ENCODE results near the gene INPP5D.
A peak's percentile ranks its signal among the peaks of the same experiment; 100 is the strongest.
"Not testable (repeated sequence)": the region's sequence is repeated elsewhere in the genome, so short reads cannot be mapped to it uniquely, and the experiment has no call there.

INPP5D gene

GRCh38 chr2:233199870-233200269 is 139.7 kb downstream of the INPP5D start:
- Histone ChIP-seq H3K36me3 (ENCODE audit: insufficient read depth, low read length) (no peaks in the 10 kb centered on the region), H3K27ac (ENCODE audit: low read depth, low read length) (no peak overlapping the region), H3K9me3 (ENCODE audit: low read length) (no peaks in the 10 kb centered on the region), H3K4me3 (ENCODE audit: low read depth in 1 of 2, low read length in 2 of 2) (no peak overlapping the region), H3K27me3 (ENCODE audit: control insufficient read depth in 1 of 2, insufficient read depth in 2 of 2, low read length in 2 of 2) (no peaks in the 10 kb centered on the region), H3K9ac (ENCODE audit: low read length) (no peak overlapping the region), H3K4me1 (ENCODE audit: insufficient read depth, low read length) (no peaks in the 10 kb centered on the region)

DNA sequence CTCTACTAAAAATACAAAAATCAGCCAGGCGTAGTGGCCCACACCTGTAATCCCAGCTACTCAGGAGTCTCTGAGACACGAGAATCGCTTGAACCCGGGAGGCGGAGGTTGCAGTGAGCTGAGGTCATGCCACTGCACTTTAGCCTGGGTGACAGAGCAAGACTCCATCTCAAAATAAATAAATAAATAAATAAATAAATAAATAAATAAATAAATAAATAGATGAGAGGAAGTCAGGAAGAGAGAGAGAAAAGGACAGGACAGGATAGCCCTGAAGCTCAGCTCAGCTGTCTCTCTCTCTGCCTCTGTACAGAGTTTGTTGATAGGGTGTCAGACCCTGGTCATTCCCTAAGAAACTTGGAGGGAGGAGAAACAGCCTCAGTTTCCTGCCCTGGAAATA is 140.6 kb downstream of the INPP5D start:
- not testable (repeated sequence) for H3K9me3 ChIP-seq (ENCODE audit: low read length); H3K4me3 ChIP-seq (ENCODE audit: low read depth in 1 of 2, low read length in 2 of 2); H3K4me1 ChIP-seq (ENCODE audit: insufficient read depth, low read length); H3K27ac ChIP-seq (ENCODE audit: low read depth, low read length); H3K27me3 ChIP-seq (ENCODE audit: control insufficient read depth in 1 of 2, insufficient read depth in 2 of 2, low read length in 2 of 2); H3K9ac ChIP-seq (ENCODE audit: low read length); H3K36me3 ChIP-seq (ENCODE audit: insufficient read depth, low read length)

- Histone ChIP-seq H3K9ac (ENCODE audit: low read length) (no peak overlapping the region), H3K27ac (ENCODE audit: low read depth, low read length) (no peak overlapping the region), H3K9me3 (ENCODE audit: low read length) (no peaks in the 10 kb centered on the region), H3K4me1 (ENCODE audit: insufficient read depth, low read length) (no peaks in the 10 kb centered on the region), H3K27me3 (ENCODE audit: control insufficient read depth in 1 of 2, insufficient read depth in 2 of 2, low read length in 2 of 2) (no peaks in the 10 kb centered on the region), H3K4me3 (ENCODE audit: low read depth in 1 of 2, low read length in 2 of 2) (no peak overlapping the region), H3K36me3 (ENCODE audit: insufficient read depth, low read length) (no peaks in the 10 kb centered on the region)
These were observed 141.3 kb downstream of the INPP5D start for GRCh38 chr2:233201258-233202013.

GRCh38 chr2:233202531-233202944 is 142.4 kb downstream of the INPP5D start:
- Histone ChIP-seq H3K36me3 (ENCODE audit: insufficient read depth, low read length) (no peaks in the 10 kb centered on the region), H3K27ac (ENCODE audit: low read depth, low read length) (no peak overlapping the region)

DNA sequence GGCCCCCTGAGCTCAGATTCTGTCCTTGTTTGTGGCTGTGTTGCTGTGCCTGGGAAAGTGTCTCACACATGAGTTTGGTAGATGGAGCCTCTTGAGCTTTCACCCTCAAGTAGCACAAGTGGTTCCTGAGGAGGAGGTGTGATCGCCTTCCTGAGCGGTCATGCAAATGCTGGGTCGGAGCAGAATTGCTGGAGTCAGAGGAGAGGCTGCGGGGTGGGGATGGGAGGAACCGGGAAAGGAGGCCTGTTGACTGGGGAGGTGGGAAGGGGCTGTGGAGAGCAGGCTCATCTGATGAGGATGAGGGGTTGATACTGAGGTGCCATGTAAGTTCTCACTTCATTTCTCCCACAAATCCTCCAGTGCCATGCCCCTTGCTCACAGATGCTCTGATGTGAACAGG is 142.9 kb downstream of the INPP5D start:
- Histone ChIP-seq H3K9ac (ENCODE audit: low read length) (no peak overlapping the region), H3K27me3 (ENCODE audit: control insufficient read depth in 1 of 2, insufficient read depth in 2 of 2, low read length in 2 of 2) (no peaks in the 10 kb centered on the region), H3K4me1 (ENCODE audit: insufficient read depth, low read length) (no peaks in the 10 kb centered on the region), H3K36me3 (ENCODE audit: insufficient read depth, low read length) (no peaks in the 10 kb centered on the region), H3K4me3 (ENCODE audit: low read depth in 1 of 2, low read length in 2 of 2) (no peak overlapping the region), H3K27ac (ENCODE audit: low read depth, low read length) (no peak overlapping the region), H3K9me3 (ENCODE audit: low read length) (no peaks in the 10 kb centered on the region)

More at GRCh38 chr2:233202531-233202944, 142.4 kb downstream of the INPP5D start:
- no peak overlapping the region for H3K4me3 ChIP-seq (ENCODE audit: low read depth in 1 of 2, low read length in 2 of 2)
- no peaks in the 10 kb centered on the region for H3K9me3 ChIP-seq (ENCODE audit: low read length)
- H3K4me1 ChIP-seq (ENCODE audit: insufficient read depth, low read length): no peaks in the 10 kb centered on the region
- no peak overlapping the region for H3K9ac ChIP-seq (ENCODE audit: low read length)
- no peaks in the 10 kb centered on the region for H3K27me3 ChIP-seq (ENCODE audit: control insufficient read depth in 1 of 2, insufficient read depth in 2 of 2, low read length in 2 of 2)

DNA sequence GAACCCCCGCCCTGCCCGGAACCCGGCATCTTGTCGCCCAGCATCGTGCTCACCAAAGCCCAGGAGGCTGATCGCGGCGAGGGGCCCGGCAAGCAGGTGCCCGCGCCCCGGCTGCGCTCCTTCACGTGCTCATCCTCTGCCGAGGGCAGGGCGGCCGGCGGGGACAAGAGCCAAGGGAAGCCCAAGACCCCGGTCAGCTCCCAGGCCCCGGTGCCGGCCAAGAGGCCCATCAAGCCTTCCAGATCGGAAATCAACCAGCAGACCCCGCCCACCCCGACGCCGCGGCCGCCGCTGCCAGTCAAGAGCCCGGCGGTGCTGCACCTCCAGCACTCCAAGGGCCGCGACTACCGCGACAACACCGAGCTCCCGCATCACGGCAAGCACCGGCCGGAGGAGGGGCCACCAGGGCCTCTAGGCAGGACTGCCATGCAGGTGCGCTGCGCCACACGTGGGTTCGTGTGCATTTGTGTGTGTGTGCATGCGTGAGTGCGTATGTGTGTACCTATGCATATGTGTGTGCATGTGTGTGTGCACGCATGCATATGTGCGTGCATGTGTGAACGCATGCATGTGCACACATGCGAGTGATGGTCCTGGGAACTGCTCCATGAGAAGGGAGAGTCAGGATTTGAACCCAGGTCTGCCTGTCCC is 144.3 kb downstream of the INPP5D start:
- H3K4me1 ChIP-seq (ENCODE audit: insufficient read depth, low read length): no peaks in the 10 kb centered on the region
- H3K27ac ChIP-seq (ENCODE audit: low read depth, low read length): no peak overlapping the region
- H3K36me3 ChIP-seq (ENCODE audit: insufficient read depth, low read length): no peaks in the 10 kb centered on the region
- no peaks in the 10 kb centered on the region for H3K9me3 ChIP-seq (ENCODE audit: low read length)
- no peak overlapping the region for H3K9ac ChIP-seq (ENCODE audit: low read length)
- no peak overlapping the region for H3K4me3 ChIP-seq (ENCODE audit: low read depth in 1 of 2, low read length in 2 of 2)
- H3K27me3 ChIP-seq (ENCODE audit: control insufficient read depth in 1 of 2, insufficient read depth in 2 of 2, low read length in 2 of 2): no peaks in the 10 kb centered on the region

DNA sequence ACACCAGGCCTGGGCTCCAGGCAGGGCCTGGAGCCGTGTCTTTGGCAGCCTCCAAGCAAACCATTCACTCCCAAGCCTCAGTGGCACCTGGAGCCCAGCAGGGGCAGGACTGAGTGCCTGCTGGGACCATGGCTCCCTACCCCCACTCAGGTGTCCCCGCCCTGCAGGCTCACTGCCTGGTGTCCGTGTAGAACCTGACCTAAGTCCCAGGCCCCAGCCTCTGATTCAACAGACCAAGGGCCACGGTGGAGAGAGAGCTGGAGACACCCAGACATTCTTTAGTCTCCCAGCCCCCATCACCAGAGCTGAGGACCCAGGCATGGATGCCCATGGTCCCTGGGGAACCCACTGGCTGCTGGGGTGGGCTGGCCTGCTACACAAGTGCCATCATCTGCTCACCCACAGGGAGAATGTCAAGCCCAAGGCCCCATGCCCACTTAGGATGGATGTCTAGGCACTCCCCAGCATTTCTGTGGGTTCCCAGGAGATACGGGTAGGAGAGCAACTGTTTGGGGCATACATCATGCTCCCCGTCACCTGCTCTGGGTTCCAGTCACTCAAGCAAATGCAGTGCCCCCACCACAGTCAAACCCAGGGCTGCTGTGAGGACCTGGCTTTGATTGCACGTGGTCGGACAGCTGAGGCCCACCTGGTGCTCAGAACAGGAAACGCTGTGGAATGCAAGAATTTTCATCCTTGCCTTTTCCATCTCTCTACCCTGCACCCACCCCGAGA is 148.4 kb downstream of the INPP5D start:
- peaks cover 11% of the 10 kb centered on the region for H3K4me1 ChIP-seq (ENCODE audit: insufficient read depth, low read length)
- no peak overlapping the region for H3K27ac ChIP-seq (ENCODE audit: low read depth, low read length)
- H3K4me3 ChIP-seq (ENCODE audit: low read depth in 1 of 2, low read length in 2 of 2): no peak overlapping the region
- no peak overlapping the region for H3K9ac ChIP-seq (ENCODE audit: low read length)
- H3K36me3 ChIP-seq (ENCODE audit: insufficient read depth, low read length): no peaks in the 10 kb centered on the region
- no peaks in the 10 kb centered on the region for H3K27me3 ChIP-seq (ENCODE audit: control insufficient read depth in 1 of 2, insufficient read depth in 2 of 2, low read length in 2 of 2)
- H3K9me3 ChIP-seq (ENCODE audit: low read length): no peaks in the 10 kb centered on the region

GRCh38 chr2:233209117-233209532 is 149.0 kb downstream of the INPP5D start:
- H3K36me3 ChIP-seq (ENCODE audit: insufficient read depth, low read length): no peaks in the 10 kb centered on the region
- peaks cover 11% of the 10 kb centered on the region for H3K4me1 ChIP-seq (ENCODE audit: insufficient read depth, low read length)
- H3K27me3 ChIP-seq (ENCODE audit: control insufficient read depth in 1 of 2, insufficient read depth in 2 of 2, low read length in 2 of 2): no peaks in the 10 kb centered on the region
- no peaks in the 10 kb centered on the region for H3K9me3 ChIP-seq (ENCODE audit: low read length)
- no peak overlapping the region for H3K9ac ChIP-seq (ENCODE audit: low read length)
- no peak overlapping the region for H3K27ac ChIP-seq (ENCODE audit: low read depth, low read length)
- no peak overlapping the region for H3K4me3 ChIP-seq (ENCODE audit: low read depth in 1 of 2, low read length in 2 of 2)

GRCh38 chr2:233209533-233210171 is 149.5 kb downstream of the INPP5D start:
- Histone ChIP-seq H3K27me3 (ENCODE audit: control insufficient read depth in 1 of 2, insufficient read depth in 2 of 2, low read length in 2 of 2) (no peaks in the 10 kb centered on the region), H3K27ac (ENCODE audit: low read depth, low read length) (no peak overlapping the region), H3K36me3 (ENCODE audit: insufficient read depth, low read length) (no peaks in the 10 kb centered on the region), H3K9ac (ENCODE audit: low read length) (no peak overlapping the region), H3K9me3 (ENCODE audit: low read length) (no peaks in the 10 kb centered on the region), H3K4me1 (ENCODE audit: insufficient read depth, low read length) (peaks cover 11% of the 10 kb centered on the region), H3K4me3 (ENCODE audit: low read depth in 1 of 2, low read length in 2 of 2) (no peak overlapping the region)

GRCh38 chr2:233210281-233210680 is 150.1 kb downstream of the INPP5D start:
- no peaks in the 10 kb centered on the region for H3K36me3 ChIP-seq (ENCODE audit: insufficient read depth, low read length)
- H3K4me3 ChIP-seq (ENCODE audit: low read depth in 1 of 2, low read length in 2 of 2): no peak overlapping the region
- H3K27me3 ChIP-seq (ENCODE audit: control insufficient read depth in 1 of 2, insufficient read depth in 2 of 2, low read length in 2 of 2): no peaks in the 10 kb centered on the region
- H3K9me3 ChIP-seq (ENCODE audit: low read length): no peaks in the 10 kb centered on the region
- H3K9ac ChIP-seq (ENCODE audit: low read length): no peak overlapping the region
- no peak overlapping the region for H3K27ac ChIP-seq (ENCODE audit: low read depth, low read length)
- H3K4me1 ChIP-seq (ENCODE audit: insufficient read depth, low read length): peaks cover 11% of the 10 kb centered on the region

DNA sequence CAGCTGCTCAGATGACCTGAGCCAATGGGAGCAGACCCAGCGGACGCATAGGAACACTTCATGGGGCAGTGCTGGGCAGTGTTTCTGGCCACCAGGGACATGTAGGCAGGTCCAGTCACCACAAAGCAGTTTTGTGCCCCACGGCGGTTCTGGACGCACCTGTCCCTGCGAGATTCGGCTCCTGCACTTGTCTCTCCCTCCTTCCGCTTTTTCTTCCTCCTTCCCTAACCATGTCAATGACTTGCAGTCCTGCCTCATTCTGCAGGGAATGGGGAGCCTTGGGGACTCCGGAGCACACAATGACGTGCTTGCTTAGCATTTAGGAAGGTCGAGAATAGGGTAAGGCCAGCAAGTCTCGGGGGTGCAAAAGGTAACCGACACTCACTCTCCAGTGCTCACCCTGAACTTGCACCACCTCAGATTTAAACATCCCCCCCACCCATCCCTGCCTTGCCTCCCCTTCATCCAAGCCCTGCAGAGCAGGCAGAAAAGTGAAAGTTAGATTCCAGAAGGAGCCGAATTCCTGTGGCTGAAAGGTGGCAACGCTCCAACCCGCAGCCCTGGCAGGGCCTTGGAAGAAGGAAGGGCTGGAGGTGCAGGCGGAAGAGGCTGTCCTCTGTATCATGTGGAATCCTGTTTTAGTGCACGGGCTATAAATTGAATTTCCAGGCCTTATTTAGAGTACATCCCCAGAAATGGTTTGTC is 150.9 kb downstream of the INPP5D start:
- Histone ChIP-seq H3K4me1 (ENCODE audit: insufficient read depth, low read length) (peaks cover 11% of the 10 kb centered on the region), H3K4me3 (ENCODE audit: low read depth in 1 of 2, low read length in 2 of 2) (peak overlapping the region in 1 of 2 donors; percentile 37), H3K9ac (ENCODE audit: low read length) (no peak overlapping the region), H3K9me3 (ENCODE audit: low read length) (no peaks in the 10 kb centered on the region), H3K27me3 (ENCODE audit: control insufficient read depth in 1 of 2, insufficient read depth in 2 of 2, low read length in 2 of 2) (no peaks in the 10 kb centered on the region), H3K27ac (ENCODE audit: low read depth, low read length) (peak overlapping the region; percentile 52), H3K36me3 (ENCODE audit: insufficient read depth, low read length) (no peaks in the 10 kb centered on the region)
